HEK293 (cell line): ENCODE data around the gene CFAP65.

ENCODE experiments used
- BCL11A ChIP-seq: fragments of 450-650 bp; formaldehyde crosslinking; IDR thresholded peaks from 2 replicates; pipeline ENCODE4 v1.5.1; 2016; ENCODE audit warnings: low read depth, missing biosample characterization, missing genetic modification characterization
- EGR2 ChIP-seq: fragments of 450-650 bp; formaldehyde crosslinking; IDR thresholded peaks from 2 replicates; pipeline ENCODE4 v1.5.1; 2016; ENCODE audit warnings: low read depth, missing biosample characterization, missing genetic modification characterization
- HOXC10 ChIP-seq: sonication (generic); formaldehyde crosslinking; IDR thresholded peaks from 2 replicates; pipeline ENCODE4 v1.8.1; 2023; ENCODE audit warnings: mild to moderate bottlenecking, missing genetic modification reagents
- SP2 ChIP-seq: fragments of 450-650 bp; formaldehyde crosslinking; IDR thresholded peaks from 2 replicates; pipeline ENCODE4 v1.5.1; 2016; ENCODE audit warnings: missing biosample characterization, missing genetic modification characterization
- SP3 ChIP-seq: fragments of 450-650 bp; formaldehyde crosslinking; IDR thresholded peaks from 2 replicates; pipeline ENCODE4 v1.5.1; 2016; ENCODE audit warnings: missing biosample characterization, missing genetic modification characterization
- ZBTB21 ChIP-seq: fragments of 450-650 bp; formaldehyde crosslinking; IDR thresholded peaks from 2 replicates; pipeline ENCODE4 v1.5.1; 2017; ENCODE audit warnings: missing biosample characterization, missing genetic modification characterization
- ZFHX2 ChIP-seq: fragments of 450-650 bp; formaldehyde crosslinking; conservative IDR thresholded peaks from 2 replicates; pipeline ENCODE4 v1.5.1; 2016; ENCODE audit warnings: missing biosample characterization, missing genetic modification characterization
- ZNF140 ChIP-seq: fragments of 450-650 bp; formaldehyde crosslinking; IDR thresholded peaks from 2 replicates; pipeline ENCODE4 v1.5.1; 2016; ENCODE audit warnings: missing biosample characterization, missing genetic modification characterization
- ZNF169 ChIP-seq: fragments of 450-650 bp; formaldehyde crosslinking; IDR thresholded peaks from 2 replicates; pipeline ENCODE4 v1.5.1; 2016; ENCODE audit warnings: missing biosample characterization, missing genetic modification characterization
- ZNF174 ChIP-seq: fragments of 450-650 bp; formaldehyde crosslinking; IDR thresholded peaks from 2 replicates; pipeline ENCODE4 v1.5.0; 2017; ENCODE audit warnings: missing biosample characterization, mild to moderate bottlenecking, missing genetic modification characterization
- ZNF292 ChIP-seq: fragments of 450-650 bp; formaldehyde crosslinking; IDR thresholded peaks from 2 replicates; pipeline ENCODE4 v1.5.1; 2016; ENCODE audit warnings: low read depth, missing biosample characterization, missing genetic modification characterization, borderline replicate concordance
- ZNF341 ChIP-seq: fragments of 450-650 bp; formaldehyde crosslinking; IDR thresholded peaks from 2 replicates; pipeline ENCODE4; 2016; ENCODE audit warnings: low read depth, missing biosample characterization, missing genetic modification characterization
- ZNF350 ChIP-seq: fragments of 450-650 bp; formaldehyde crosslinking; IDR thresholded peaks from 2 replicates; pipeline ENCODE4 v1.5.0; 2017; ENCODE audit warnings: missing biosample characterization, mild to moderate bottlenecking, missing genetic modification characterization
- ZNF416 ChIP-seq: fragments of 450-650 bp; formaldehyde crosslinking; IDR thresholded peaks from 2 replicates; pipeline ENCODE4 v1.5.1; 2016; ENCODE audit warnings: missing biosample characterization, missing genetic modification characterization
- ZNF510 ChIP-seq: fragments of 450-650 bp; formaldehyde crosslinking; IDR thresholded peaks from 2 replicates; pipeline ENCODE4 v1.5.1; 2018; ENCODE audit warnings: mild to moderate bottlenecking, missing genetic modification characterization, missing biosample characterization; ENCODE audit not compliant: insufficient replicate concordance
- ZNF530 ChIP-seq: fragments of 450-650 bp; formaldehyde crosslinking; IDR thresholded peaks from 2 replicates; pipeline ENCODE4 v1.5.1; 2016; ENCODE audit warnings: low read depth, missing biosample characterization, missing genetic modification characterization
- ZNF600 ChIP-seq: fragments of 450-650 bp; formaldehyde crosslinking; IDR thresholded peaks from 2 replicates; pipeline ENCODE4 v1.5.1; 2016; ENCODE audit warnings: missing biosample characterization, missing genetic modification characterization
- ZNF658 ChIP-seq: fragments of 450-650 bp; formaldehyde crosslinking; IDR thresholded peaks from 2 replicates; pipeline ENCODE4; 2016; ENCODE audit warnings: missing biosample characterization, missing genetic modification characterization
- ZNF707 ChIP-seq: fragments of 450-650 bp; formaldehyde crosslinking; IDR thresholded peaks from 2 replicates; pipeline ENCODE4 v1.5.1; 2016; ENCODE audit warnings: missing biosample characterization, missing genetic modification characterization
- ZSCAN23 ChIP-seq: fragments of 450-650 bp; formaldehyde crosslinking; IDR thresholded peaks from 2 replicates; pipeline ENCODE4 v1.5.1; 2016; ENCODE audit warnings: missing biosample characterization, missing genetic modification characterization
- TF ChIP-seq, protein P1 (sequence below): fragments of 450-650 bp; formaldehyde crosslinking; IDR thresholded peaks from 2 replicates; pipeline ENCODE4 v1.5.1; 2016; ENCODE audit warnings: missing biosample characterization, missing genetic modification characterization
- TF ChIP-seq, protein P2 (sequence below): fragments of 450-650 bp; formaldehyde crosslinking; IDR thresholded peaks from 2 replicates; pipeline ENCODE4; 2016; ENCODE audit warnings: missing biosample characterization, missing genetic modification characterization
- TF ChIP-seq, protein P3 (sequence below): fragments of 450-650 bp; formaldehyde crosslinking; IDR thresholded peaks from 2 replicates; pipeline ENCODE4 v1.5.1; 2016; ENCODE audit warnings: missing biosample characterization, missing genetic modification characterization
- TF ChIP-seq, protein P4 (sequence below): fragments of 450-650 bp; formaldehyde crosslinking; IDR thresholded peaks from 2 replicates; pipeline ENCODE4 v1.5.1; 2017; ENCODE audit warnings: missing biosample characterization, missing genetic modification characterization
- TF ChIP-seq, protein P5 (sequence below): fragments of 450-650 bp; formaldehyde crosslinking; IDR thresholded peaks from 2 replicates; pipeline ENCODE4 v1.5.1; 2016; ENCODE audit warnings: missing biosample characterization, missing genetic modification characterization
- TF ChIP-seq, protein P6 (sequence below): fragments of 450-650 bp; IDR thresholded peaks from 2 replicates; pipeline ENCODE4 v1.5.1; 2018; ENCODE audit warnings: missing biosample characterization, missing genetic modification characterization
- TF ChIP-seq, protein P7 (sequence below): fragments of 450-650 bp; formaldehyde crosslinking; IDR thresholded peaks from 2 replicates; pipeline ENCODE4 v1.5.1; 2016; ENCODE audit warnings: missing biosample characterization, missing genetic modification characterization

The CFAP65 gene

DNA sequence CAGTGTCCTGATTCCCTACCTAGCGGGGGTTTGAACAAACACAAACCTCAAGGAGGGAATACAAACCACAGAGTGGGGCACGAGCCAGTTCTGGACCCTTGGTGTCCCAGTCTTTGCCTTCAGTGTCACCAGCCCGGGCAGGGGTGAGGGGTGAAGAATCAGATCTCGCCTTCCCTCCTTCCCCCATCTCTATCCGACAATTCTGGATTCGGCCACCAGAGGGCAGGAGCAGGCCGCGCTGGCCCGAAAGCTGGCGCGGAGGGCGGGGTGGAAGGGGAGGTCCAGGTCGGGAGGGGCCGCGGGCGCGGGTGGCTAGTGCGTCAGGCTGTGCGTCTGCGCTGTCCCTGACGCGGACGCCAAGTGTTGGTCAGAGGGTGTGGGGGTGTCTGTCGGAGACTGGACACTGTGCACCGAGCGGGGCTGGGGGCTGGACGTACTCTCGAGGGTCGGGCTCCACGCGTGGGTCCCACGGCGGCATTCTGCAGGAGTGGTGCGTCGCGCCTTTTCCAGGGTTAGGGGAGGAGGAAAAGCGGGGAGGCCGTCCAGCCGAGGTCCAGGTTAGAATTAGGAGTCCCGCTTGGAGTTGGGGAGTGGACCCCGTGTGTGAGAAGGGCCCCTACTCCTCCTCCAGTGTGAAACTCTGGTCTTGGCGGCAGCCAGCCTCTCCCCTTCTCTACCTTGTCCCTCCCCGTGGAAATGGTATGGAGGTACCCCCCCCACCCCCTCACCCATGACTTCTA is 45.2 kb downstream of the CFAP65 start (continued):
- TF ChIP-seq ZNF169 (tag by site-specific recombination) (no peak), ZNF140 (tag by site-specific recombination) (no peak), ZFHX2 (peak; percentile 46; the same call in 1 of the 2 replicates), ZNF510 (no peak), ZNF341 (tag by site-specific recombination) (peak; percentile 73), ZNF292 (no peak), ZBTB21 (tag by site-specific recombination) (0 out of 2 replicates have a peak, but pooled peaks have one; percentile 19), BCL11A (tag by site-specific recombination) (peak; percentile 23; the same call in 1 of the 2 replicates), ZSCAN23 (tag by site-specific recombination) (no peak), ZNF658 (no peak), HOXC10 (CRISPR knock-in tag) (no peak), ZNF416 (tag by site-specific recombination) (no peak), ZNF174 (tag by site-specific recombination) (no peak), ZNF530 (no peak), ZNF707 (tag by site-specific recombination) (no peak), EGR2 (tag by site-specific recombination) (no peak), SP3 (tag by site-specific recombination) (peak; percentile 60), SP2 (tag by site-specific recombination) (peak; percentile 16; the same call in 1 of the 2 replicates), ZNF600 (tag by site-specific recombination) (no peak), ZNF350 (tag by site-specific recombination) (no peak)
- TF ChIP-seq, protein P1, sequence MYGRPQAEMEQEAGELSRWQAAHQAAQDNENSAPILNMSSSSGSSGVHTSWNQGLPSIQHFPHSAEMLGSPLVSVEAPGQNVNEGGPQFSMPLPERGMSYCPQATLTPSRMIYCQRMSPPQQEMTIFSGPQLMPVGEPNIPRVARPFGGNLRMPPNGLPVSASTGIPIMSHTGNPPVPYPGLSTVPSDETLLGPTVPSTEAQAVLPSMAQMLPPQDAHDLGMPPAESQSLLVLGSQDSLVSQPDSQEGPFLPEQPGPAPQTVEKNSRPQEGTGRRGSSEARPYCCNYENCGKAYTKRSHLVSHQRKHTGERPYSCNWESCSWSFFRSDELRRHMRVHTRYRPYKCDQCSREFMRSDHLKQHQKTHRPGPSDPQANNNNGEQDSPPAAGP (tag by site-specific recombination): 0 out of 2 replicates have a peak, but pooled peaks have one; percentile 16
- TF ChIP-seq, protein P2, sequence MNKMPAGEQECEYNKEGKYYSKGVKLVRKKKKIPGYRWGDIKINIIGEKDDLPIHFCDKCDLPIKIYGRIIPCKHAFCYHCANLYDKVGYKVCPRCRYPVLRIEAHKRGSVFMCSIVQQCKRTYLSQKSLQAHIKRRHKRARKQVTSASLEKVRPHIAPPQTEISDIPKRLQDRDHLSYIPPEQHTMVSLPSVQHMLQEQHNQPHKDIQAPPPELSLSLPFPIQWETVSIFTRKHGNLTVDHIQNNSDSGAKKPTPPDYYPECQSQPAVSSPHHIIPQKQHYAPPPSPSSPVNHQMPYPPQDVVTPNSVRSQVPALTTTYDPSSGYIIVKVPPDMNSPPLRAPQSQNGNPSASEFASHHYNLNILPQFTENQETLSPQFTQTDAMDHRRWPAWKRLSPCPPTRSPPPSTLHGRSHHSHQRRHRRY (tag by site-specific recombination): no peak
- TF ChIP-seq, protein P3, sequence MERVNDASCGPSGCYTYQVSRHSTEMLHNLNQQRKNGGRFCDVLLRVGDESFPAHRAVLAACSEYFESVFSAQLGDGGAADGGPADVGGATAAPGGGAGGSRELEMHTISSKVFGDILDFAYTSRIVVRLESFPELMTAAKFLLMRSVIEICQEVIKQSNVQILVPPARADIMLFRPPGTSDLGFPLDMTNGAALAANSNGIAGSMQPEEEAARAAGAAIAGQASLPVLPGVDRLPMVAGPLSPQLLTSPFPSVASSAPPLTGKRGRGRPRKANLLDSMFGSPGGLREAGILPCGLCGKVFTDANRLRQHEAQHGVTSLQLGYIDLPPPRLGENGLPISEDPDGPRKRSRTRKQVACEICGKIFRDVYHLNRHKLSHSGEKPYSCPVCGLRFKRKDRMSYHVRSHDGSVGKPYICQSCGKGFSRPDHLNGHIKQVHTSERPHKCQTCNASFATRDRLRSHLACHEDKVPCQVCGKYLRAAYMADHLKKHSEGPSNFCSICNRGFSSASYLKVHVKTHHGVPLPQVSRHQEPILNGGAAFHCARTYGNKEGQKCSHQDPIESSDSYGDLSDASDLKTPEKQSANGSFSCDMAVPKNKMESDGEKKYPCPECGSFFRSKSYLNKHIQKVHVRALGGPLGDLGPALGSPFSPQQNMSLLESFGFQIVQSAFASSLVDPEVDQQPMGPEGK (tag by site-specific recombination): peak; percentile 90
- TF ChIP-seq, protein P4, sequence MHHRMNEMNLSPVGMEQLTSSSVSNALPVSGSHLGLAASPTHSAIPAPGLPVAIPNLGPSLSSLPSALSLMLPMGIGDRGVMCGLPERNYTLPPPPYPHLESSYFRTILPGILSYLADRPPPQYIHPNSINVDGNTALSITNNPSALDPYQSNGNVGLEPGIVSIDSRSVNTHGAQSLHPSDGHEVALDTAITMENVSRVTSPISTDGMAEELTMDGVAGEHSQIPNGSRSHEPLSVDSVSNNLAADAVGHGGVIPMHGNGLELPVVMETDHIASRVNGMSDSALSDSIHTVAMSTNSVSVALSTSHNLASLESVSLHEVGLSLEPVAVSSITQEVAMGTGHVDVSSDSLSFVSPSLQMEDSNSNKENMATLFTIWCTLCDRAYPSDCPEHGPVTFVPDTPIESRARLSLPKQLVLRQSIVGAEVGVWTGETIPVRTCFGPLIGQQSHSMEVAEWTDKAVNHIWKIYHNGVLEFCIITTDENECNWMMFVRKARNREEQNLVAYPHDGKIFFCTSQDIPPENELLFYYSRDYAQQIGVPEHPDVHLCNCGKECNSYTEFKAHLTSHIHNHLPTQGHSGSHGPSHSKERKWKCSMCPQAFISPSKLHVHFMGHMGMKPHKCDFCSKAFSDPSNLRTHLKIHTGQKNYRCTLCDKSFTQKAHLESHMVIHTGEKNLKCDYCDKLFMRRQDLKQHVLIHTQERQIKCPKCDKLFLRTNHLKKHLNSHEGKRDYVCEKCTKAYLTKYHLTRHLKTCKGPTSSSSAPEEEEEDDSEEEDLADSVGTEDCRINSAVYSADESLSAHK (tag by site-specific recombination): no peak
- TF ChIP-seq, protein P5, sequence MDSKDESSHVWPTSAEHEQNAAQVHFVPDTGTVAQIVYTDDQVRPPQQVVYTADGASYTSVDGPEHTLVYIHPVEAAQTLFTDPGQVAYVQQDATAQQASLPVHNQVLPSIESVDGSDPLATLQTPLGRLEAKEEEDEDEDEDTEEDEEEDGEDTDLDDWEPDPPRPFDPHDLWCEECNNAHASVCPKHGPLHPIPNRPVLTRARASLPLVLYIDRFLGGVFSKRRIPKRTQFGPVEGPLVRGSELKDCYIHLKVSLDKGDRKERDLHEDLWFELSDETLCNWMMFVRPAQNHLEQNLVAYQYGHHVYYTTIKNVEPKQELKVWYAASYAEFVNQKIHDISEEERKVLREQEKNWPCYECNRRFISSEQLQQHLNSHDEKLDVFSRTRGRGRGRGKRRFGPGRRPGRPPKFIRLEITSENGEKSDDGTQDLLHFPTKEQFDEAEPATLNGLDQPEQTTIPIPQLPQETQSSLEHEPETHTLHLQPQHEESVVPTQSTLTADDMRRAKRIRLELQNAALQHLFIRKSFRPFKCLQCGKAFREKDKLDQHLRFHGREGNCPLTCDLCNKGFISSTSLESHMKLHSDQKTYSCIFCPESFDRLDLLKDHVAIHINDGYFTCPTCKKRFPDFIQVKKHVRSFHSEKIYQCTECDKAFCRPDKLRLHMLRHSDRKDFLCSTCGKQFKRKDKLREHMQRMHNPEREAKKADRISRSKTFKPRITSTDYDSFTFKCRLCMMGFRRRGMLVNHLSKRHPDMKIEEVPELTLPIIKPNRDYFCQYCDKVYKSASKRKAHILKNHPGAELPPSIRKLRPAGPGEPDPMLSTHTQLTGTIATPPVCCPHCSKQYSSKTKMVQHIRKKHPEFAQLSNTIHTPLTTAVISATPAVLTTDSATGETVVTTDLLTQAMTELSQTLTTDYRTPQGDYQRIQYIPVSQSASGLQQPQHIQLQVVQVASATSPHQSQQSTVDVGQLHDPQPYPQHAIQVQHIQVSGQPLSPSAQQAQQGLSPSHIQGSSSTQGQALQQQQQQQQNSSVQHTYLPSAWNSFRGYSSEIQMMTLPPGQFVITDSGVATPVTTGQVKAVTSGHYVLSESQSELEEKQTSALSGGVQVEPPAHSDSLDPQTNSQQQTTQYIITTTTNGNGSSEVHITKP (tag by site-specific recombination): peak; percentile 23; the same call in 1 of the 2 replicates
- TF ChIP-seq, protein P6, sequence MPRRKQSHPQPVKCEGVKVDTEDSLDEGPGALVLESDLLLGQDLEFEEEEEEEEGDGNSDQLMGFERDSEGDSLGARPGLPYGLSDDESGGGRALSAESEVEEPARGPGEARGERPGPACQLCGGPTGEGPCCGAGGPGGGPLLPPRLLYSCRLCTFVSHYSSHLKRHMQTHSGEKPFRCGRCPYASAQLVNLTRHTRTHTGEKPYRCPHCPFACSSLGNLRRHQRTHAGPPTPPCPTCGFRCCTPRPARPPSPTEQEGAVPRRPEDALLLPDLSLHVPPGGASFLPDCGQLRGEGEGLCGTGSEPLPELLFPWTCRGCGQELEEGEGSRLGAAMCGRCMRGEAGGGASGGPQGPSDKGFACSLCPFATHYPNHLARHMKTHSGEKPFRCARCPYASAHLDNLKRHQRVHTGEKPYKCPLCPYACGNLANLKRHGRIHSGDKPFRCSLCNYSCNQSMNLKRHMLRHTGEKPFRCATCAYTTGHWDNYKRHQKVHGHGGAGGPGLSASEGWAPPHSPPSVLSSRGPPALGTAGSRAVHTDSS (tag by site-specific recombination): no peak
- TF ChIP-seq, protein P7, sequence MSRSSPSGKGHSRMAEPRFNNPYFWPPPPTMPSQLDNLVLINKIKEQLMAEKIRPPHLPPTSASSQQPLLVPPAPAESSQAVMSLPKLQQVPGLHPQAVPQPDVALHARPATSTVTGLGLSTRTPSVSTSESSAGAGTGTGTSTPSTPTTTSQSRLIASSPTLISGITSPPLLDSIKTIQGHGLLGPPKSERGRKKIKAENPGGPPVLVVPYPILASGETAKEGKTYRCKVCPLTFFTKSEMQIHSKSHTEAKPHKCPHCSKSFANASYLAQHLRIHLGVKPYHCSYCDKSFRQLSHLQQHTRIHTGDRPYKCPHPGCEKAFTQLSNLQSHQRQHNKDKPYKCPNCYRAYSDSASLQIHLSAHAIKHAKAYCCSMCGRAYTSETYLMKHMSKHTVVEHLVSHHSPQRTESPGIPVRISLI (tag by site-specific recombination): no peak
